ENCODE data around the gene C9orf50. TPM values are rescaled to one million over a fixed set of nuclear protein-coding genes. Genes with fewer than 3 reads are reported as not detected.
A peak's percentile ranks its signal among the peaks of the same experiment; 100 is the strongest.

Gene C9orf50
- total and polyA plus RNA-seq, 2 experiments from 2014 or later, result not detected

DNA sequence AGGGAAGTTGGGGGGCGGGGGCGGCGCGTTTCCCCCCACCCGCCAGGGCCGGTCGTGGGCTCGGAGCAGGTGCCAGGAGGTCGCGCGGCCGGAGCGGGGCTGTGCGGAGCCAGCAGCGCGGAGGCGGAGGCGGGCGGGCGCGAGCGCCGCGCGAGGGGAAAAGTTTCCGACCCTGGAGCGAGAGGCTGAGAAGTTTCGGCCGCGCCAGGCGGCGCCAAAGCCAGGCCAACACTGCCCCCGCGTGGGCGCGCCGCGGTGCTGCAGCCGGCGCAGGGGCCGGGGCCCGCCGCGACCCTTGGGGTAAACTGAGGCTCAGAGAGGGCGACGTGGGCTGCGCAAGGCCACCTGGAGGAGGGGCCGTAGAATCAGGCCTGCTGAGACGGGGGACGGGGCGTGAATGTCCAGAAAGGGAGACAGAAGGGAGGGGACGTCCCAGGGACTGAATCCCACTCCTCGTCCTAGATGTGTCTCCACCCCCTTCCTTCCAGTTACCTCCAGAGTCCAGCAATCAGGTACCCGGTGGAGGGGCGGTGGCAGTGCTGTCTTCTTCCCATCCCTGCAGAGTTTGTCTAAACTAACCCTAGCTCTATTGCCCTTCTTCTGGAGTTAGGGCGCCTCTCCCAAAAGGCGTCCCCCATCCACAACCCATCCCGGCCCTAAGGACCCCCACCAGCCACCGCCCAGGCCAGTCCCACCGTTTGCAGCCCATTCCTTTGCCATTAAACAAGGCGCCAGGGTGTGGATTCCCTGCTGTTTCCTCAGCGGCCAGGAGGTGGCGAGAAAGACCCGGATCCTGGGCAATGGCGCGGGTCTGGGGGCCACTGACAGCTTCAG, 10.2 kb downstream of the C9orf50 start:
- no peak overlapping the region for H3K27ac ChIP-seq (ENCODE audit: low read depth)
- no peaks in the 10 kb centered on the region for H3K36me3 ChIP-seq (ENCODE audit: insufficient read depth)
- H3K9me2 ChIP-seq (ENCODE audit: insufficient read depth), result no peaks in the 10 kb centered on the region
- peak; percentile 52 for ATAC-seq
- Mint-ChIP-seq H3K27me3 (ENCODE audit: insufficient read depth, low read depth, poor library complexity) (peaks cover 25% of the 10 kb centered on the region), H3K4me3 (peak overlapping the region; percentile 55), H3K27ac (no peak overlapping the region), H3K36me3 (ENCODE audit: low read depth) (no peaks in the 10 kb centered on the region), H3K9me3 (no peaks in the 10 kb centered on the region), H3K4me1 (peaks cover 23% of the 10 kb centered on the region)
- no peaks in the 10 kb centered on the region for H4K20me1 ChIP-seq (replicated peaks; ENCODE audit: insufficient read depth)
- peak overlapping the region; percentile 81 for H3K4me3 ChIP-seq
- H3K4me1 ChIP-seq (ENCODE audit: insufficient read depth), result peaks cover 6% of the 10 kb centered on the region; the same call in 1 of the 2 replicates
- H2AFZ ChIP-seq, result peak overlapping the region; percentile 94
- no peaks in the 10 kb centered on the region for H3K79me2 ChIP-seq (replicated peaks; ENCODE audit: insufficient read depth)
- peak overlapping the region; percentile 89 for H3K4me2 ChIP-seq
- TF ChIP-seq, protein P1, sequence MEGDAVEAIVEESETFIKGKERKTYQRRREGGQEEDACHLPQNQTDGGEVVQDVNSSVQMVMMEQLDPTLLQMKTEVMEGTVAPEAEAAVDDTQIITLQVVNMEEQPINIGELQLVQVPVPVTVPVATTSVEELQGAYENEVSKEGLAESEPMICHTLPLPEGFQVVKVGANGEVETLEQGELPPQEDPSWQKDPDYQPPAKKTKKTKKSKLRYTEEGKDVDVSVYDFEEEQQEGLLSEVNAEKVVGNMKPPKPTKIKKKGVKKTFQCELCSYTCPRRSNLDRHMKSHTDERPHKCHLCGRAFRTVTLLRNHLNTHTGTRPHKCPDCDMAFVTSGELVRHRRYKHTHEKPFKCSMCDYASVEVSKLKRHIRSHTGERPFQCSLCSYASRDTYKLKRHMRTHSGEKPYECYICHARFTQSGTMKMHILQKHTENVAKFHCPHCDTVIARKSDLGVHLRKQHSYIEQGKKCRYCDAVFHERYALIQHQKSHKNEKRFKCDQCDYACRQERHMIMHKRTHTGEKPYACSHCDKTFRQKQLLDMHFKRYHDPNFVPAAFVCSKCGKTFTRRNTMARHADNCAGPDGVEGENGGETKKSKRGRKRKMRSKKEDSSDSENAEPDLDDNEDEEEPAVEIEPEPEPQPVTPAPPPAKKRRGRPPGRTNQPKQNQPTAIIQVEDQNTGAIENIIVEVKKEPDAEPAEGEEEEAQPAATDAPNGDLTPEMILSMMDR (conservative IDR thresholded peaks at IDR 0.05; ENCODE audit: low read depth in 2 of 2), result peak; percentile 71 to 83
- TF ChIP-seq, protein P2, sequence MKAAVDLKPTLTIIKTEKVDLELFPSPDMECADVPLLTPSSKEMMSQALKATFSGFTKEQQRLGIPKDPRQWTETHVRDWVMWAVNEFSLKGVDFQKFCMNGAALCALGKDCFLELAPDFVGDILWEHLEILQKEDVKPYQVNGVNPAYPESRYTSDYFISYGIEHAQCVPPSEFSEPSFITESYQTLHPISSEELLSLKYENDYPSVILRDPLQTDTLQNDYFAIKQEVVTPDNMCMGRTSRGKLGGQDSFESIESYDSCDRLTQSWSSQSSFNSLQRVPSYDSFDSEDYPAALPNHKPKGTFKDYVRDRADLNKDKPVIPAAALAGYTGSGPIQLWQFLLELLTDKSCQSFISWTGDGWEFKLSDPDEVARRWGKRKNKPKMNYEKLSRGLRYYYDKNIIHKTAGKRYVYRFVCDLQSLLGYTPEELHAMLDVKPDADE (IDR thresholded peaks at IDR 0.05), result no peak
- TF ChIP-seq, protein P3, sequence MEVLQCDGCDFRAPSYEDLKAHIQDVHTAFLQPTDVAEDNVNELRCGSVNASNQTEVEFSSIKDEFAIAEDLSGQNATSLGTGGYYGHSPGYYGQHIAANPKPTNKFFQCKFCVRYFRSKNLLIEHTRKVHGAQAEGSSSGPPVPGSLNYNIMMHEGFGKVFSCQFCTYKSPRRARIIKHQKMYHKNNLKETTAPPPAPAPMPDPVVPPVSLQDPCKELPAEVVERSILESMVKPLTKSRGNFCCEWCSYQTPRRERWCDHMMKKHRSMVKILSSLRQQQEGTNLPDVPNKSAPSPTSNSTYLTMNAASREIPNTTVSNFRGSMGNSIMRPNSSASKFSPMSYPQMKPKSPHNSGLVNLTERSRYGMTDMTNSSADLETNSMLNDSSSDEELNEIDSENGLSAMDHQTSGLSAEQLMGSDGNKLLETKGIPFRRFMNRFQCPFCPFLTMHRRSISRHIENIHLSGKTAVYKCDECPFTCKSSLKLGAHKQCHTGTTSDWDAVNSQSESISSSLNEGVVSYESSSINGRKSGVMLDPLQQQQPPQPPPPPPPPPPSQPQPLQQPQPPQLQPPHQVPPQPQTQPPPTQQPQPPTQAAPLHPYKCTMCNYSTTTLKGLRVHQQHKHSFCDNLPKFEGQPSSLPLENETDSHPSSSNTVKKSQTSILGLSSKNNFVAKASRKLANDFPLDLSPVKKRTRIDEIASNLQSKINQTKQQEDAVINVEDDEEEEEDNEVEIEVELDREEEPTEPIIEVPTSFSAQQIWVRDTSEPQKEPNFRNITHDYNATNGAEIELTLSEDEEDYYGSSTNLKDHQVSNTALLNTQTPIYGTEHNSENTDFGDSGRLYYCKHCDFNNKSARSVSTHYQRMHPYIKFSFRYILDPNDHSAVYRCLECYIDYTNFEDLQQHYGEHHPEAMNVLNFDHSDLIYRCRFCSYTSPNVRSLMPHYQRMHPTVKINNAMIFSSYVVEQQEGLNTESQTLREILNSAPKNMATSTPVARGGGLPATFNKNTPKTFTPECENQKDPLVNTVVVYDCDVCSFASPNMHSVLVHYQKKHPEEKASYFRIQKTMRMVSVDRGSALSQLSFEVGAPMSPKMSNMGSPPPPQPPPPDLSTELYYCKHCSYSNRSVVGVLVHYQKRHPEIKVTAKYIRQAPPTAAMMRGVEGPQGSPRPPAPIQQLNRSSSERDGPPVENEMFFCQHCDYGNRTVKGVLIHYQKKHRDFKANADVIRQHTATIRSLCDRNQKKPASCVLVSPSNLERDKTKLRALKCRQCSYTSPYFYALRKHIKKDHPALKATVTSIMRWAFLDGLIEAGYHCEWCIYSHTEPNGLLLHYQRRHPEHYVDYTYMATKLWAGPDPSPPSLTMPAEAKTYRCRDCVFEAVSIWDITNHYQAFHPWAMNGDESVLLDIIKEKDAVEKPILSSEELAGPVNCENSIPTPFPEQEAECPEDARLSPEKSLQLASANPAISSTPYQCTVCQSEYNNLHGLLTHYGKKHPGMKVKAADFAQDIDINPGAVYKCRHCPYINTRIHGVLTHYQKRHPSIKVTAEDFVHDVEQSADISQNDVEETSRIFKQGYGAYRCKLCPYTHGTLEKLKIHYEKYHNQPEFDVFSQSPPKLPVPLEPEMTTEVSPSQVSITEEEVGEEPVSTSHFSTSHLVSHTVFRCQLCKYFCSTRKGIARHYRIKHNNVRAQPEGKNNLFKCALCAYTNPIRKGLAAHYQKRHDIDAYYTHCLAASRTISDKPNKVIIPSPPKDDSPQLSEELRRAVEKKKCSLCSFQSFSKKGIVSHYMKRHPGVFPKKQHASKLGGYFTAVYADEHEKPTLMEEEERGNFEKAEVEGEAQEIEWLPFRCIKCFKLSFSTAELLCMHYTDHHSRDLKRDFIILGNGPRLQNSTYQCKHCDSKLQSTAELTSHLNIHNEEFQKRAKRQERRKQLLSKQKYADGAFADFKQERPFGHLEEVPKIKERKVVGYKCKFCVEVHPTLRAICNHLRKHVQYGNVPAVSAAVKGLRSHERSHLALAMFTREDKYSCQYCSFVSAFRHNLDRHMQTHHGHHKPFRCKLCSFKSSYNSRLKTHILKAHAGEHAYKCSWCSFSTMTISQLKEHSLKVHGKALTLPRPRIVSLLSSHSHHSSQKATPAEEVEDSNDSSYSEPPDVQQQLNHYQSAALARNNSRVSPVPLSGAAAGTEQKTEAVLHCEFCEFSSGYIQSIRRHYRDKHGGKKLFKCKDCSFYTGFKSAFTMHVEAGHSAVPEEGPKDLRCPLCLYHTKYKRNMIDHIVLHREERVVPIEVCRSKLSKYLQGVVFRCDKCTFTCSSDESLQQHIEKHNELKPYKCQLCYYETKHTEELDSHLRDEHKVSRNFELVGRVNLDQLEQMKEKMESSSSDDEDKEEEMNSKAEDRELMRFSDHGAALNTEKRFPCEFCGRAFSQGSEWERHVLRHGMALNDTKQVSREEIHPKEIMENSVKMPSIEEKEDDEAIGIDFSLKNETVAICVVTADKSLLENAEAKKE (CRISPR knock-in tag; IDR thresholded peaks at IDR 0.05), result no peak
- TF ChIP-seq ZNF331 (CRISPR knock-in tag; IDR thresholded peaks at IDR 0.05; ENCODE audit: low read depth), result no peak
- DNase-seq (ENCODE audit: low spot score), result peak; percentile 92
- no peaks in the 10 kb centered on the region; the same call in 1 of the 2 replicates for H3F3A ChIP-seq (replicated peaks; ENCODE audit: low read depth)
- peaks cover 12% of the 10 kb centered on the region for H3K27me3 ChIP-seq (ENCODE audit: insufficient read depth)

Measured in GM23338 (cell line).